Suprapubic skin (tissue), 4 donors: Measurements from ENCODE around the gene TAF1. TPM values are rescaled to one million over a fixed set of nuclear protein-coding genes. Genes with fewer than 3 reads are reported as not detected.
"Not testable (repeated sequence)": the region's sequence is repeated elsewhere in the genome, so short reads cannot be mapped to it uniquely, and the experiment has no call there.

Experiments used
- DNase-seq, 2 donors: peaks; one replicate each; pipeline ENCODE4 v3.0.0-alpha.2; 2019; ENCODE audit warnings: low spot score in 2 of 2
- H3K27ac ChIP-seq: fragments of 200-600 bp; sonication (generic); one replicate; pipeline ENCODE4 v1.5.1; 2019
- H3K27me3 ChIP-seq: fragments of 200-600 bp; sonication (generic); one replicate; pipeline ENCODE4 v1.5.1; 2019
- H3K36me3 ChIP-seq: fragments of 200-600 bp; sonication (generic); one replicate; pipeline ENCODE4 v1.5.1; 2019
- H3K4me1 ChIP-seq: fragments of 200-600 bp; sonication (generic); one replicate; pipeline ENCODE4 v1.5.1; 2019
- H3K4me3 ChIP-seq: fragments of 200-600 bp; sonication (generic); one replicate; pipeline ENCODE4 v1.5.1; 2019; ENCODE audit warnings: mild to moderate bottlenecking
- H3K9me3 ChIP-seq: fragments of 200-600 bp; sonication (generic); one replicate; pipeline ENCODE4 v1.5.1; 2019
- CTCF ChIP-seq, 2 donors: fragments of 200-600 bp in 1 of 2; fragments of 450-650 bp in 1 of 2; sonication (generic) in 1 of 2; IDR thresholded peaks; one replicate each; pipeline ENCODE4 v1.5.1; 2016 to 2019; ENCODE audit warnings: antibody characterized with exemption in 2 of 2, mild to moderate bottlenecking in 1 of 2, moderate library complexity in 1 of 2
- EP300 ChIP-seq: sonication (generic); formaldehyde crosslinking; IDR thresholded peaks from one replicate; pipeline ENCODE4 v1.6.1; 2017; ENCODE audit warnings: antibody characterized with exemption
- POLR2A ChIP-seq, 2 donors: fragments of 450-650 bp; IDR thresholded peaks; one replicate each; pipeline ENCODE4 v1.6.1; 2017; ENCODE audit warnings: antibody characterized with exemption in 2 of 2, mild to moderate bottlenecking in 2 of 2, moderate library complexity in 2 of 2
- POLR2AphosphoS5 ChIP-seq, 3 donors: sonication (generic); formaldehyde crosslinking; IDR thresholded peaks; one replicate each; pipeline ENCODE4 v1.6.1; 2017; ENCODE audit warnings: antibody characterized with exemption in 3 of 3
- WGBS: methylation state at CpG from one replicate; pipeline ENCODE4 v1.1.5; 2018; 5-methylcytosine and 5-hydroxymethylcytosine counted together
- total RNA-seq, 4 donors: library from RNA; depleted of rRNA; stranded (reverse); fragments of >200 nt; gene quantifications; one replicate each; pipeline ENCODE4 v1.1.0, GENCODE V29; 2016

TAF1 gene
- 10 to 100 TPM; 24.5 to 92.5 (median 45.2) TPM for total RNA-seq

- 36% methylated on average over 51 of the region's 51 CpGs for WGBS
Measured at GRCh38 chrX:71365875-71366673, at the start of gene TAF1. Gene TAF1 (plus strand): TSS chrX:71366357. CDS start chrX:71366375, 18 bp downstream.

GRCh38 chrX:71316959-71317358, 49.2 kb upstream of the TAF1 start:
- H3K27ac ChIP-seq, H3K36me3 ChIP-seq, H3K9me3 ChIP-seq, H3K27me3 ChIP-seq, DNase-seq, H3K4me1 ChIP-seq, H3K4me3 ChIP-seq: not testable (repeated sequence)
- WGBS = 33% methylated on average over 1 of the region's 1 CpG

More at GRCh38 chrX:71365875-71366673, at the start of gene TAF1:
- no peak for TF ChIP-seq EP300
- TF ChIP-seq POLR2AphosphoS5 (IDR thresholded peaks at IDR 0.05) = peak; percentile 65 to 88 (median 72)
- H3K27me3 ChIP-seq = no peaks in the 10 kb centered on the region
- peak within 1 kb of the TSS; percentile 94 for H3K27ac ChIP-seq
- peak; percentile 95 to 97 for DNase-seq
- peaks cover 14% of the 10 kb centered on the region for H3K4me1 ChIP-seq
- H3K36me3 ChIP-seq = no peaks in the 10 kb centered on the region
- H3K9me3 ChIP-seq = no peaks in the 10 kb centered on the region
- H3K4me3 ChIP-seq = peak within 1 kb of the TSS; percentile 66

- no peak for DNase-seq
- WGBS = 90% methylated on average over 1 of the region's 1 CpG
- TF ChIP-seq POLR2A (IDR thresholded peaks at IDR 0.05) = no peak
- TF ChIP-seq CTCF (IDR thresholded peaks at IDR 0.05) = no peak
- TF ChIP-seq POLR2AphosphoS5 (IDR thresholded peaks at IDR 0.05) = no peak
- TF ChIP-seq EP300 = no peak
- Histone ChIP-seq H3K27ac (no peak overlapping the region), H3K4me1 (no peaks in the 10 kb centered on the region), H3K36me3 (no peaks in the 10 kb centered on the region), H3K9me3 (no peaks in the 10 kb centered on the region), H3K27me3 (no peaks in the 10 kb centered on the region), H3K4me3 (no peak overlapping the region)
Measured at GRCh38 chrX:71320126-71320525, 46.0 kb upstream of the TAF1 start.

- Histone ChIP-seq H3K27me3 (no peaks in the 10 kb centered on the region), H3K36me3 (no peaks in the 10 kb centered on the region), H3K4me1 (no peaks in the 10 kb centered on the region), H3K9me3 (no peaks in the 10 kb centered on the region), H3K27ac (no peak overlapping the region), H3K4me3 (no peak overlapping the region)
- 83% methylated on average over 1 of the region's 1 CpG for WGBS
- no peak for DNase-seq
- no peak for TF ChIP-seq CTCF (IDR thresholded peaks at IDR 0.05)
- no peak for TF ChIP-seq POLR2AphosphoS5 (IDR thresholded peaks at IDR 0.05)
- TF ChIP-seq EP300 = no peak
- TF ChIP-seq POLR2A (IDR thresholded peaks at IDR 0.05) = no peak
Measured at GRCh38 chrX:71321731-71322130, 44.4 kb upstream of the TAF1 start.

GRCh38 chrX:71324452-71324851, 41.7 kb upstream of the TAF1 start:
- not testable (repeated sequence) for H3K27ac ChIP-seq, DNase-seq, H3K4me3 ChIP-seq, H3K36me3 ChIP-seq, H3K9me3 ChIP-seq, H3K27me3 ChIP-seq, H3K4me1 ChIP-seq
- WGBS = 92% methylated on average over 11 of the region's 11 CpGs

GRCh38 chrX:71326394-71326793, 39.8 kb upstream of the TAF1 start:
- Histone ChIP-seq H3K4me3 (no peak overlapping the region), H3K9me3 (no peaks in the 10 kb centered on the region), H3K27me3 (no peaks in the 10 kb centered on the region), H3K27ac (no peak overlapping the region), H3K36me3 (no peaks in the 10 kb centered on the region), H3K4me1 (no peaks in the 10 kb centered on the region)
- DNase-seq = no peak
- 90% methylated on average over 3 of the region's 3 CpGs for WGBS
- TF ChIP-seq CTCF (IDR thresholded peaks at IDR 0.05) (no peak), POLR2AphosphoS5 (IDR thresholded peaks at IDR 0.05) (no peak), EP300 (no peak), POLR2A (IDR thresholded peaks at IDR 0.05) (no peak)

- not testable (repeated sequence) for DNase-seq, H3K4me3 ChIP-seq, H3K27ac ChIP-seq, H3K27me3 ChIP-seq, H3K4me1 ChIP-seq, H3K36me3 ChIP-seq, H3K9me3 ChIP-seq
- 83% methylated on average over 5 of the region's 5 CpGs for WGBS
Measured at GRCh38 chrX:71349151-71349665, 16.9 kb upstream of the TAF1 start.

GRCh38 chrX:71349867-71350266, 16.3 kb upstream of the TAF1 start:
- not testable (repeated sequence) for H3K4me1 ChIP-seq, H3K36me3 ChIP-seq, H3K27me3 ChIP-seq, DNase-seq, H3K9me3 ChIP-seq, H3K4me3 ChIP-seq, H3K27ac ChIP-seq
- 62% methylated on average over 2 of the region's 6 CpGs for WGBS

GRCh38 chrX:71352439-71352838, 13.7 kb upstream of the TAF1 start:
- WGBS = 94% methylated on average over 3 of the region's 5 CpGs
- not testable (repeated sequence) for H3K36me3 ChIP-seq, H3K9me3 ChIP-seq, H3K4me3 ChIP-seq, DNase-seq, H3K27ac ChIP-seq, H3K4me1 ChIP-seq, H3K27me3 ChIP-seq
